ENCODE measurements around the gene DNAH11.
"Not testable (repeated sequence)": the region's sequence is repeated elsewhere in the genome, so short reads cannot be mapped to it uniquely, and the experiment has no call there.

DNAH11 gene, protein sequence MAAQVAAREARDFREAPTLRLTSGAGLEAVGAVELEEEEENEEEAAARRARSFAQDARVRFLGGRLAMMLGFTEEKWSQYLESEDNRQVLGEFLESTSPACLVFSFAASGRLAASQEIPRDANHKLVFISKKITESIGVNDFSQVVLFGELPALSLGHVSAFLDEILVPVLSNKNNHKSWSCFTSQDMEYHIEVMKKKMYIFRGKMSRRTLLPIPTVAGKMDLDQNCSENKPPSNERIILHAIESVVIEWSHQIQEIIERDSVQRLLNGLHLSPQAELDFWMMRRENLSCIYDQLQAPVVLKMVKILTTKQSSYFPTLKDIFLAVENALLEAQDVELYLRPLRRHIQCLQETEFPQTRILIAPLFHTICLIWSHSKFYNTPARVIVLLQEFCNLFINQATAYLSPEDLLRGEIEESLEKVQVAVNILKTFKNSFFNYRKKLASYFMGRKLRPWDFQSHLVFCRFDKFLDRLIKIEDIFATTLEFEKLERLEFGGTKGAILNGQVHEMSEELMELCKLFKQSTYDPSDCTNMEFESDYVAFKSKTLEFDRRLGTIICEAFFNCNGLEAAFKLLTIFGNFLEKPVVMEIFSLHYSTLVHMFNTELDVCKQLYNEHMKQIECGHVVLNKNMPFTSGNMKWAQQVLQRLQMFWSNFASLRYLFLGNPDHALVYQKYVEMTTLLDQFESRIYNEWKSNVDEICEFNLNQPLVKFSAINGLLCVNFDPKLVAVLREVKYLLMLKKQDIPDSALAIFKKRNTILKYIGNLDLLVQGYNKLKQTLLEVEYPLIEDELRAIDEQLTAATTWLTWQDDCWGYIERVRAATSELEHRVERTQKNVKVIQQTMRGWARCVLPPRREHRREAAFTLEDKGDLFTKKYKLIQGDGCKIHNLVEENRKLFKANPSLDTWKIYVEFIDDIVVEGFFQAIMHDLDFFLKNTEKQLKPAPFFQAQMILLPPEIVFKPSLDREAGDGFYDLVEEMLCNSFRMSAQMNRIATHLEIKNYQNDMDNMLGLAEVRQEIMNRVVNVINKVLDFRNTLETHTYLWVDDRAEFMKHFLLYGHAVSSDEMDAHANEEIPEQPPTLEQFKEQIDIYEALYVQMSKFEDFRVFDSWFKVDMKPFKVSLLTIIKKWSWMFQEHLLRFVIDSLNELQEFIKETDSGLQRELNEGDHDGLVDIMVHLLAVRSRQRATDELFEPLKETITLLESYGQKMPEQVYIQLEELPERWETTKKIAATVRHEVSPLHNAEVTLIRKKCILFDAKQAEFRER (N-terminal part only)

DNA sequence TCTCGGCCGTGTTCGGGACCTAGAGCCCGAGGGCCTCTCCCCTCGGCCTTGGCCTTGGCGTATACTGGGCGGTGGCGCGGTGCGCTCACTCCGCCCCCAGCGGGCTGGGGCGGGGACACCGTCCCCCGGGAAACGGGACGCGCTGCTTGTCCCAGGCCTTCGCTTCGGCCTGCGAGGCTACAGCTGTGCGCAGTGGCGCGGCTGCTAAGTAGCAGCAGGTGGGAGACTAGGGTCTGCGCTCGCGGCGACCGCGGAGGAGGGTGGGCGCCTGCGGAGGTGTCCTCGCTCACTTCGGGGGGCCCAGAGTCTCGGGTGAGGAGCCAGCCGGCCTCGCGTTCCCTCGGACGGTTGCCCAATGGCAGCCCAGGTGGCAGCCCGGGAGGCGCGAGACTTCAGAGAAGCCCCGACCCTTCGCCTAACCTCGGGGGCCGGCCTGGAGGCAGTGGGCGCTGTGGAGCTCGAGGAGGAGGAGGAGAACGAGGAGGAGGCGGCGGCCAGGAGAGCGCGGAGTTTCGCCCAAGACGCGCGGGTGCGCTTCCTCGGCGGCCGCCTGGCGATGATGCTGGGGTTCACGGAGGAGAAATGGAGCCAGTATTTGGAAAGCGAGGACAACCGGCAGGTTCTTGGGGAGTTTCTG, at the start of gene DNAH11:
Gene DNAH11, plus strand, starts transcription at position 149 of the 637 bp plus-strand sequence. Its CDS starts 207 bp downstream, at position 356.
- DNase-seq (ENCODE audit: low spot score): no peak

DNA sequence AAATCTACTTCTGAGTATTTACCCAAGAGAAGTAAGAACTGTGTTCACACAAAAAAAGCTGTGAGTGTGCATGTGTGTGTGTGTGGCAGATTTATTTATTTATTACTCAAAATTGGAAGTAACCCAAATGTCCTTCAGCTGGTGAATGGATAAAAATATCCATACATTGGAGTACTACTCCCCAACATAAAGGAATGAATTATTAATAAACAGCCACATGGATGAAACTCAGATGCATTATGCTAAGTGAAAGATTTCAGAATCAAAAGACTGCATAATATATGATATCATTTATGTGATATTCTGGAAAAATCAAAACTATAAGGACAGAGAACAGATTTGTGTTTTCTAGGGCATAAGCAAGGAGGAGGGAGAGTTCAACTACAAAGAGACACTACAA, 47.1 kb upstream of the DNAH11 start:
- no peak for DNase-seq (ENCODE audit: low spot score)

DNA sequence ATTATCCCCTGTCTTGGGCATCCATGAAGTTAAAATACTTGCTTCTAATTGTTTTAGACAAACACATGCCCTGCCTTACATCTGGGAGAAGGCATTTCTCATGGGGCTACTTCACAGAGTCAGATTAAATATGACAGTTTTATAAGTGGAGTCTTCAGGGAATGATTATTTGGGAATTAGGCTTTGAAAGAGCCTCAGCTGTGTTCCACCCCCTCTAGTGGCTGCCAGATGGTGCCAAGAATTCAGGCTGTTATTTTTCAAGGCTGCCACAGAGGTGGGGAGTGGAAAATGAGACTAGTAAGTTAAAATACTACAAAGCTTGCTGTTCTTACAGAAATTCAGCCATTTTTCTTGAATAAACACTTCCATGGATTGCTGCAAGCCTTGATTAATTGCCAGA, 45.8 kb upstream of the DNAH11 start:
- DNase-seq (ENCODE audit: low spot score): no peak

DNA sequence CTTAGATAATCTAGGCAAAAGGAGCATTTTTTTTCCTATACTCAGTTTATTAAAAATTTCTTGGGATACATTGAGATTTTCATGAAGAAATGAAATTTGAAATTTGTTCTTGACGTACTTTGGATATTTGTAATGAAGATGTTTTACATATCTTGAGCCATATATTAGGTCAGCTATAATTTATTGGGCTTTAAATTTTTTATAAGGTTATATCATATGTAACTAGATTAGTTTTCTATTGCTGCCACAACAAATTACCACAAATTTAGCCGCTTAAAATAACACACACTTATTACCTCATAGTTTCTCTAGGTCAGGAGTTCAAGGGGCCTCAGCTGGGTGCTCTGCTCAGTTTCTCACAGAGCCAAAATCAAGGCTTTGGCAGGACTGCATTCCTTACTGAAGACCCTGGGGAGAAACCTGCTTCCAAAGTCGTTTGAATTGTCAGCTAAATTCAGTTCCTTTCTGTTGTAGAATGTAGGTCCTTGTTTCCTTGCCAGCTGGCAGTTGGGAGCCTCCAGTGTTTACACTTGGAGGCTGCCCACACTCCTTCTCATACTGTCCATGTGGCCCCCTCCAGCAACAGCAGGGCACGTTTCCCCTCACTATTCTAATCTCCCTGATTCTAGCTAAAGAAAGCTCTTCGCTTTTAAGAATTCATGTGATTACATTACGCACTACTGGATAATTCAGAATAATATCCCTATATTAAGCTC, 42.6 kb upstream of the DNAH11 start:
- no peak for DNase-seq (ENCODE audit: low spot score)

DNA sequence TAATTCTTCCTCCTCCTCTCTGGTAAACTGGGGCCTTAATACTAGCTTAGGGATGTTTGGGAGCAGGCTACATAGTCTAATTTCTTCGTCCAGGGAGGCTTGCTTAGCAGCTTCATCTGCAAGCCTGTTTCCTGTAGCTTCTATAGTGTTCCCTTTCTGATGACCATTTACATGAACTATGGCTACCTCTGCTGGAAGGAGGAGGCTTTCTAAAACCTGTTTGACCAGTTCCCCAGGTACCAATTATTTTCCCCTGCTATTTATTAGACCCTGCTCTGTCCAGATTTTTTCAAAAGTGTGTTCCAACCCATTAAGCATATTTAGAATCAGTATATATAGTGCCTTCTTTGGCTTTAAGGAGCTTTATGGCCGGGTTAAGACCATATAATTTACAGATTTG, 38.8 kb upstream of the DNAH11 start:
- DNase-seq (ENCODE audit: low spot score): no peak

DNA sequence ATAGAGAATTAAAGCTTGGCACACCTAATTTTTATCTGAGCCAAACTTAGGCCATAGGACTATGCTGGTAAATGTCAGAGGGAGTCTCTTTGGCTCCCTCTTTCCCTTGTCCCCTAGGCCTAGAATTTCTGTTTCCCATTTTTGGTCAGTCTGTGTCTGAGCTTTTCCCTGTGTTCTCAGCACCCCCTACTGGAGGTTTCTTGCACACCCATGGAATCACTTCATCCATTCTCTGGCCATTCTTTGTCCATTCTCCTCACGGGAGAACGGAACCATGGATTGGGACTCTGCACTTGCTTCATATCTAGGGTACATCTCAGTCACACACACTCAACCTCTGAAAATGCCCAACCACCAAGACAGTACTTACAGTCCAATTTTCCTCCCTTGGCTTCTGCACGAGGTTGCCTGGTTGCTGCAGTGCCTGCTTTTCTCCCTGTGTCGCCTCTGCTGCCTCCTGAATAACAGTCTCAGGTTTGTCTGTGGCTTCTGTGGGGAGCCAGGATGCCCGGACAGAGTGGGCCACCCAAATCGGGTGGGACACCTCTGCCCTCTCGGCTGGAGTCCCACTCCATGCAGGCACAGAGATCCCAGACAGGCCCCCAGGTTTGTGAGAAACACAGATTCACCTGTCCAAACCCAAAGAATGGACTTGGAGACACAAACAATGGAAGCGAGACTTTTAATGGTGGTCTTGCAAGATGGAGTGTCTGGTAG, 35.1 kb upstream of the DNAH11 start:
- DNase-seq (ENCODE audit: low spot score): peak; percentile 68

DNA sequence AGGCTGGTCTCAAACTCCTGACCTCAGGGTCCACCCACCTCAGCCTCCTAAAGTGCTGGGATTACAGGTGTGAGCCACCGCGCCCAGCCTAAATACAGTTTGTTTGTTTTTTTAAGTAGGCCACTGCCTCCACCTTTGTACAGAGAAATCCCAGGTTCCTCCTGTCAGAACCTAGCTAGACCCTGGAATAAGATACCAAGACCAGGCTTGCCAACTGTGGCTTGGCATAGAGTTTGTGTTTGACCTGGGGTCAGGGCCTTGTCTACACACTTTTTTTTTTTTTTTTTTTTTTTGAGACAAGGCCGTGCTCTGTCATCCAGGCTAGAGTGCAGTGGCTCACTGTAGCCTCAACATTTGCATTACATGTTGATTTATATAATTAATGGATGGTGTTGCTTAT, 34.3 kb upstream of the DNAH11 start:
- DNase-seq (ENCODE audit: low spot score): no peak

DNA sequence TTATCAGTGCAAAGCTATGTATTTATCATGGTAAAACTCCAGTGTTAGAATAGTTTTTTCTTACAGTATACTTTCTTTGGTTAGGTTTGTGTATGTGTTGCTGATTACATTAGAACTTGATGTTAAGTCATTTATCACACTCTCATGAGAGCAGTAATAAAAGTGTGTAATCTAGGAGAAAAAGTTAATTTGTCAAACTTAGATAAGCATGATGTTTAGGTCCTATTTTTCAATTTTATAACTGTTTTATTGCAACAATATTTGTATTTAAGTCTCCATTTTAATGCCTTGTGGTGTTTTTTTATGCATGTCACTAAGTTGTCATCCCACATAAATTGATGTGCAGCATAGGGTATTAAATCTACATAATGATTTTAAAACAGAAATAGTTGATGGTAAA, 28.8 kb upstream of the DNAH11 start:
- DNase-seq (ENCODE audit: low spot score): no peak

DNA sequence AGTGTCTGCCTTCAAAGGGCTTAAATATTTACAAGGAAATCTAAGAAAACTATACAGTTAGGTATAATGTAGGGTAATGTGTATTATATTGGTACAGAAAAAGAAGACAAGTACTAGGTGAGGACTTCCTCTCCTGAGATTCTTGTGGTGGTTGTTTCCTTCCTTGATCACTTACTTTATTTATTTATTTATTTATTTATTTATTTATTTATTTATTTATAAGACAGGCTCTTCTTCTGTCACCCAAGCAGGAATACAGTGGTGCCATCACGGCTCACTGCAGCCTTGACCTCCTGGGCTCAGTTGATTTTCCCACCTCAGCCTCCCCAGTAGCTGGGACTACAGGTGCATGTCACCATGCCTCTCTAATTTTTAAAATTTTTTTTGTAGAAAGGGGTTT, 18.2 kb upstream of the DNAH11 start:
- DNase-seq (ENCODE audit: low spot score): no peak

DNA sequence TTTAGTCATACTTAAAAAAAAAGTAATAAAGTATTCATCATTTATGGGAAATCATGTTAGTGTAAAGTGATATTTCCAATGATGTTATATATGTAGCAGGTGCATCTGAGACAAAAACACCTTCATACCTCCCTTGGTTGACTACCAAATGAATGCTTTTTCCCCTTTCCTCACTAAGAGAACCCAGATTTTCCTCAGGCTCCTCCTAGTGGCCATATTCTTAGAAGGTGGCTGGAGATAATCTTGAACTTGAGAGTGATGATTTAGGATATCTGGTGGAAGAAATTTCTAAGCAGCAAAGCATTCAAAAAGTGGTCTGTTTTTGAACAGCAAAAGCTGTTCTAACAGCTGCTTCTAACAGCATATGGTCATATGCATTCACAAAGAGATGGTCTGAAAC, 16.8 kb upstream of the DNAH11 start:
- DNase-seq (ENCODE audit: low spot score): peak; percentile 24

DNA sequence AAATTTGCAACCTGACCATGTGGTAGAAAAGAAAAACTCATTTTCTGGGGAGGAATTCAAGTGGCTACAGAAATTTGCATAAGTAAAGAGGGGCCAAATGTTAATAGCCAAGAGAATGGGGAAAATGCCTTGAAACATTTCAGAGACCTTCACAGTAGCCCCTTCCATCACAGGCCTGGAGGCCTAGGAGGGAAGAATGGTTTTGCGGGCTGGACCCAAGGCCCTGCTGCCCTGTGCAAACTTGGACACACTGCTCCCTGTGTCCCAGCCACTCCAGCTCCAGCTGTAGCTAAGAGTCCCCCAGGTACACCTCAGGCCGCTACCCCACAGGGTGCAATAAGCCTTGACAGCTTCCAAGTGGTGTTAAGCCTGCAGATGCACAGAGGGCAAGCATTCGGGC, 16.4 kb upstream of the DNAH11 start:
- DNase-seq (ENCODE audit: low spot score): no peak

DNA sequence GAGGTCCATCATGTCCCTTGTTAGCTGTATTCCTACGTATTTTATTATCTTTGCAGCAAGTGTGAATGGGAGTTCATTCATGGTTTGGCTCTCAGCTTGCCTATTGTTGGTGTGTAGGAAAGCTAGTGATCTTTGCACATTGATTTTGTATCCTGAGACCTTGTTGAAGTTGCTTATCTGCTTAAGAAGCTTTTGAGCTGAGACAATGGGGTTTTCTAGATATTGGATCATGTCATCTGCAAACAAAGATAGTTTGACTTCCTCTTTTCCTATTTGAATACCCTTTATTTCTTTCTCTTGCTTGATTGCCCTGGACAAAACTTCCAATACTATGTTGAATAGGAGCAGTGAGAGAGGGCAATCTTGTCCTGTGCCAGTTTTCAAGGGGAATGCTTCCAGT, 10.4 kb upstream of the DNAH11 start:
- not testable (repeated sequence) for DNase-seq (ENCODE audit: low spot score)

DNA sequence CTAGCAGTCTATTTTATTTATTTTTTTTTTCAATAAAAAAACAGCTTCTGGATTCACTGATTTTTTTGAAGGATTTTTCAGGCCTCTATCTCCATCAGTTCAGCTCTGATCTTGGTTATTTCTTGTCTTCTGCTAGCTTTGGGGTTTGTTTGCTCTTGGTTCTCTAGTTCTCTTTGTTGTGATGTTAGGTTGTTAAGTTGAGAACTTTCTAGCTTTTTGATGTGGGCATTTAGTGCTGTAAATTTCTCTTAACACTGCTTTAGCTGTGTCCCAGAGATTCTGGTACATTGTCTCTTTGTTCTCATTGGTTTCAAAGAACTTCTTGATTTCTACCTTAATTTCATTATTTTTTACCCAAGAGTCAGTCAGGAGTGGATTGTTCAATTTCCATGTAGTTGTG, 9.2 kb upstream of the DNAH11 start:
- not testable (repeated sequence) for DNase-seq (ENCODE audit: low spot score)

DNA sequence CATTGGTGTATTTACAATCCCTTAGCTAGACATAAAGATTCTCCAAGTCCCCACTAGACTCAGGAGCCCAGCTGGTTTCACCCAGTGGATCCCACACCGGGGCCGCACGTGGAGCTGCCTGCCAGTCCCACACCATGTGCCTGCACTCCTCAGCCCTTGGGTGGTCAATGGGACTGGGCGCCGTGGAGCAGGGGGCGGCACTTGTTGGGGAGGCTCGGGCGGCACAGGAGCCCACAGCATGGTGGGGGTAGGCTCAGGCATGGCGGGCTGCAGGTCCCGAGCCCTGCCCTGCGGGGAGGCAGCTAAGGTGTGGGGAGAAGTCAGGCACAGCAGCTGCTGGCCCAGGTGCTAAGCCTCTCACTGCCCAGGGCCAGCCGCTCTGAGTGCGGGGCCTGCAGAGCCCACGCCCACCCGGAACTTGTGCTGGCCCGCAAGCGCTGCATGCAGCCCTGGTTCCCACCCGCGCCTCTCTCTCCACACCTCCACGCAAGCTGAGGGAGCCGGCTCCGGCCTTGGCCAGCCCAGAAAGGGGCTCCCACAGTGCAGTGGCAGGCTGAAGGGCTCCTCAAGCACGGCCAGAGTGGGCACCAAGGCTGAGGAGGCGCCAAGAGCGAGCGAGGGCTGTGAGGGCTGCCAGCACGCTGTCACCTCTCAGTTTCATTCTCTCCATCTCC, 6.3 kb upstream of the DNAH11 start:
- not testable (repeated sequence) for DNase-seq (ENCODE audit: low spot score)

DNA sequence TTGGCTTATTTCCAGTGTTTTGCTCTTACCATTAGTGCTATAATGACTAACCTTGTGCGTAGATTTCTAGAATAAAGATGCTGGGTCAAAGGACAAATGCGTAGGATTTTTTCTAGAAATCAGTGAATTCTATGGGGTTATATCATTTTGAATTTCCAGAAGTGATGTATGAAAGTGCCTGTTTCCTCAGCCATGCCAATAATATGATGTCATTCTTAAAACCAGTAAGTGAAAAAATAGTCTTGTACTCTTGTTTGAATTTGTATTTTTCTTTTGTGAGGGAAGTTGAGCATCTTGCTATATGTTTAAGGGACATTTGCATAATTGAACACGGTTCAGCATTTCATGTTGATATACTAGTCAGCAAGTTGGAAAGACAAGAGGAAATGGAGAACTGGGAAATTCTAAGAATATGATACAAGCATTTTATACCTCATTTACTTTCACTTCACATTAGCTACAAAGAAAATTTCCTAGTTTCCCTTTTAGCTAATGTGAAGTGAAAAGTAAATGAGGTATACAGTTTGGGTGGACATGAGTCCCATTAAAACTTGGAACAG, 3.8 kb upstream of the DNAH11 start:
- no peak for DNase-seq (ENCODE audit: low spot score)

DNA sequence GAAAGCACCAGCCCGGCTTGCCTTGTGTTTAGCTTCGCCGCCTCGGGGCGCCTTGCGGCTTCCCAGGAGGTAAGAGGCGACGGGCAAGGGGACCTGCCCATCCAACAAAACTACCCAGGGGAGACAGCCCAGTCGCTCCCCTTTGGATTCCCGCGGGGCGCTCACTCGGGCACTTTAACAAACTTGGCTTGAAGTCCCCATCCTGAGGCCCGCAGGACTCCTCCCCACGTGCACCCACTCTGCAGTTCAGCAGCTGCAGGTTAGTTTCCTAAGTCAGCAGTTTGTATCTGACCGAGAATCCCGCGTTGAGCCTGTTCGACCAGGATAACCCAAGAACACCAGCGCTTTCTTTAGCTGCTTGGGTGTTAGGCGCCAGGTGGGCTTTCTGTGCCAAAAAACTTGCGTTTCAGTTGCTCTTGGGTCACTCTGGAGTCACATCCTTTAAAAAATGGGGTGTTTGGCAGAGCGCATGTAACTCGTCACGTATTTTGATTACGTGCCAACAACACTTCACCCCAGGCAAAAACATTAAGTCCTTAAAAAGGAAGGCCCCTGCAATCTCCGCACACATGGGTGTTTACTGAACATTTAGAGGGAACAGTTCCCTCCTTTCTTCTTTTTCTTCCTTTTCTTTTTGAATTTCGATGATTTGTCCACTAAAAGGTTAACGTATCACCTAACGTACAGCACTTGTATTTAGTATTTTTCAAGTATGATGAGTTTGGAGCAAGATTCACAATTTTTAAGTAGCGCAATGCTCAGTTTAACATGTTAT, 876 bp downstream of the DNAH11 start:
- no peak for DNase-seq (ENCODE audit: low spot score)

DNA sequence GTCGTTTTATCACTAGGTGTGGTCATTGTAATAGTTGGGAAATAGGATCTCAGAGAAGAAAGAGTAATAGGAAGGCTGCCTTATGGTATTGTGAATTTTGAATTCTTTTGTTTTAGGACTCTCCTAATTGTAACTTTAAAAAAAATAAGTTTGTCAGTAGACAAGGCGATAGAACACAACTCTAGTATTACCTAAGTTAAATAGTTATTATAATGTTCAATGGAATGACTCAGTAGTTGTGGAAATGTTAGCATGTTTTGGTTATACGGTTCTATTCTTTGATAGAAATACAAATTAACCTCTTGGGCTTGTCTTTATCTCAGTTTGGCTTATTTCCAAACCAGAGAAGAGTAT, 1.4 kb downstream of the DNAH11 start:
- DNase-seq (ENCODE audit: low spot score): no peak

DNA sequence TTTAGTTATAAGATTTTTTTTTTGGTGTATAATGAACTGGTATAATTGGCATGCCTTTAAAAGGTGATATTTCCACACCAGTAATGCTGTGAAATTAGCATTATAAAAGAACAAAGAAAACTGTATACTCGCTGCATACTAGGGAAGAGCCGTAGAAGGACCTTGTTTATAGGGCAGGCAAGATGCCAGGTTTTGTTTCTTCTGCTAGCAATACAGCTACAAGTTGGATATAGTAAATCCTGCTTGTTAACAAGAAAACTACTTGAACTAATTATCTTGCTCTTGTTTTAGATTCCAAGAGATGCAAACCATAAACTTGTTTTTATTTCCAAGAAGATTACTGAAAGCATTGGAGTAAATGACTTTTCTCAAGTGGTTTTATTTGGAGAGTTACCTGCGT, 1.9 kb downstream of the DNAH11 start:
- no peak for DNase-seq (ENCODE audit: low spot score)

DNA sequence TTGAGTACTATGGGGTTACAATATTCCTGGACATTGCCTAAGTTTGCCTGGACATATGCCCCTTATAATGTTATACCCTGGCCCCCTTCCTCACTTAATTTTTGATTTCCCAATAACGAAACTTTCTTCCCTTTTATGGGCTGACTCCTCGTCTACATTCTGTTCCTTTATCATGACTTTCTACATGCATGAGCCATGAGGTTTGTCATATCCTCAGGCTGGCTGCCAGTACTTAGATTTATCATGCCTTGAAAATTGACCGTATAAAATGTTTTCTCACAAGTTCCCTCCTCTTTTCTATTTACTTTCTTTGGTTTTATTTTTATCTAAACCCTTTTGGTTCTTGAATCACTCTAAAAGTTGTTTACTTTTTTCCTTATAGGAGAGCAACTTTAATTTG, 4.7 kb downstream of the DNAH11 start:
- DNase-seq (ENCODE audit: low spot score): no peak
